Ishikawa (cell line): ENCODE measurements around the gene POLE4.
A peak's percentile ranks its signal among the peaks of the same experiment; 100 is the strongest.

Experiments
- CEBPB ChIP-seq: IDR thresholded peaks from 2 replicates; pipeline ENCODE4 v1.6.1; 2012
- CREB1 ChIP-seq: IDR thresholded peaks from 2 replicates; pipeline ENCODE4 v1.6.1; 2012; ENCODE audit warnings: low read depth
- EGR1 ChIP-seq: IDR thresholded peaks from 2 replicates; pipeline ENCODE4 v1.6.1; 2012
- EP300 ChIP-seq: IDR thresholded peaks from 2 replicates; pipeline ENCODE4 v1.6.1; 2012; ENCODE audit warnings: borderline replicate concordance
- FOXM1 ChIP-seq: IDR thresholded peaks from 2 replicates; pipeline ENCODE4 v1.6.1; 2012; ENCODE audit warnings: low read depth, borderline replicate concordance
- MAX ChIP-seq: IDR thresholded peaks from 2 replicates; pipeline ENCODE4 v1.6.1; 2012
- NFIC ChIP-seq: IDR thresholded peaks from 2 replicates; pipeline ENCODE4 v1.6.1; 2012
- RAD21 ChIP-seq: IDR thresholded peaks from 2 replicates; pipeline ENCODE4 v1.6.1; 2012; ENCODE audit warnings: low read depth
- REST ChIP-seq: IDR thresholded peaks from 2 replicates; pipeline ENCODE4 v1.6.1; 2012; ENCODE audit warnings: low read depth, mild to moderate bottlenecking
- TAF1 ChIP-seq: IDR thresholded peaks from 2 replicates; pipeline ENCODE4 v1.6.1; 2012; ENCODE audit warnings: low read depth, mild to moderate bottlenecking
- TCF12 ChIP-seq: IDR thresholded peaks from 2 replicates; pipeline ENCODE4 v1.6.1; 2012; ENCODE audit warnings: low read depth
- TEAD4 ChIP-seq: IDR thresholded peaks from 2 replicates; pipeline ENCODE4 v1.6.1; 2012
- USF1 ChIP-seq: IDR thresholded peaks from 2 replicates; pipeline ENCODE4 v1.6.1; 2012
- YY1 ChIP-seq: IDR thresholded peaks from 2 replicates; pipeline ENCODE4 v1.6.1; 2012; ENCODE audit warnings: low read depth
- ZBTB7A ChIP-seq: IDR thresholded peaks from 2 replicates; pipeline ENCODE4 v1.6.1; 2012; ENCODE audit warnings: low read depth

The POLE4 gene

GRCh38 chr2:74958274-74959105 is at the start of gene POLE4:
TSS of gene POLE4 (plus strand) at chr2:74958643. CDS start at chr2:74958680, 37 bp downstream.
- TF ChIP-seq ZBTB7A = peak; percentile 80
- 0 out of 2 replicates have a peak, but pooled peaks have one; percentile 21 for TF ChIP-seq TCF12
- peak; percentile 89 for TF ChIP-seq YY1
- peak; percentile 51 for TF ChIP-seq USF1
- TF ChIP-seq MAX = peak; percentile 94
- TF ChIP-seq TEAD4 = no peak
- no peak for TF ChIP-seq EP300
- peak; percentile 50; the same call in 1 of the 2 replicates for TF ChIP-seq EGR1
- peak; percentile 57; the same call in 1 of the 2 replicates for TF ChIP-seq NFIC

GRCh38 chr2:74908748-74909444 is 49.5 kb upstream of the POLE4 start:
- TF ChIP-seq REST (no peak), EGR1 (no peak), EP300 (no peak), MAX (no peak), RAD21 (no peak), TAF1 (no peak), FOXM1 (no peak), NFIC (no peak), YY1 (no peak)

- TF ChIP-seq REST (no peak), NFIC (no peak), EGR1 (no peak), YY1 (no peak), TAF1 (no peak), USF1 (no peak), ZBTB7A (no peak), TCF12 (no peak), CREB1 (no peak), EP300 (no peak), MAX (no peak), RAD21 (no peak)
Observed at GRCh38 chr2:74910245-74910644, 48.2 kb upstream of the POLE4 start.

- TF ChIP-seq FOXM1 = no peak
- TF ChIP-seq EGR1 = no peak
- no peak for TF ChIP-seq RAD21
- no peak for TF ChIP-seq CEBPB
- TF ChIP-seq TEAD4 = no peak
- TF ChIP-seq EP300 = no peak
- no peak for TF ChIP-seq TAF1
- no peak for TF ChIP-seq MAX
- TF ChIP-seq ZBTB7A = no peak
- no peak for TF ChIP-seq USF1
- TF ChIP-seq NFIC = no peak
- TF ChIP-seq TCF12 = no peak
- TF ChIP-seq CREB1 = no peak
- no peak for TF ChIP-seq YY1
- TF ChIP-seq REST = no peak
Observed at GRCh38 chr2:74911061-74911460, 47.4 kb upstream of the POLE4 start.
